ENCODE results near the gene SLC36A3. TPM values are rescaled to one million over a fixed set of nuclear protein-coding genes. Genes with fewer than 3 reads are reported as not detected.

SLC36A3 gene
- total and polyA plus RNA-seq, 2 of the 8 experiments (the other 6 are each of a cell fraction or from before 2014, with no cell fraction given): not detected

- TF ChIP-seq TAF7 (optimal IDR thresholded peaks at IDR 0.05; ENCODE audit: borderline replicate concordance, low read depth, low read length): no peak
These were observed 50.0 kb downstream of the SLC36A3 start (continued) for GRCh38 chr5:151253605-151253950.

Measured in H1 (cell line).